GM12878 (cell line): ENCODE data around the gene CENPE. TPM values are rescaled to one million over a fixed set of nuclear protein-coding genes. Genes with fewer than 3 reads are reported as not detected.
"Not testable (repeated sequence)": the region's sequence is repeated elsewhere in the genome, so short reads cannot be mapped to it uniquely, and the experiment has no call there.

Experiments used
- ATAC-seq: fragments of 200-7000 bp; cut with Tn5 transposase; 3 replicates; pipeline ENCODE4 v1.9.1; 2020; ENCODE audit warnings: mild to moderate bottlenecking, moderate library complexity
- BruUV-seq: library from RNA; stranded (reverse); fragments of 400-500 nt; replicated peaks from 2 replicates; lab custom pipeline; 2021; lab: Mats Ljungman, UMichigan
- CTCF ChIA-PET: fragments of 300-600 bp; sonication (Branson Sonifier 250); formaldehyde crosslinking; extraction: SDS; loops from one replicate; lab custom pipeline; 2021; ENCODE audit warnings: inconsistent platforms; lab: Yijun Ruan, JAX
- POLR2A ChIA-PET: fragments of 350-600 bp; formaldehyde crosslinking; extraction: SDS; loops from one replicate; lab custom pipeline; 2021; ENCODE audit warnings: inconsistent platforms; lab: Charles Lee
- RAD21 ChIA-PET: fragments of 300-600 bp; sonication (Branson Sonifier 250); formaldehyde crosslinking; loops from one replicate; lab custom pipeline; 2023; ENCODE audit warnings: antibody characterized with exemption; ENCODE audit not compliant: unreplicated experiment; lab: Charles Lee
- SMC1A ChIA-PET: fragments of 300-600 bp; sonication (Branson Sonifier 250); formaldehyde crosslinking; loops from one replicate; lab custom pipeline; 2023; ENCODE audit not compliant: unreplicated experiment, uncharacterized antibody; lab: Charles Lee
- DNase-seq: peaks from one replicate; pipeline ENCODE4 v3.0.0-alpha.2; 2011; ENCODE audit warnings: low read depth, low spot score
- FAIRE-seq: peaks from 3 replicates; lab custom pipeline; 2011; peaks lifted over from hg19 to GRCh38; lab: Jason Lieb, UNC
- H2AFZ ChIP-seq: 2 replicates; pipeline ENCODE4 v1.6.0; 2011; ENCODE audit warnings: low read depth, low read length, control low read depth; ENCODE audit not compliant: control insufficient read depth
- H3K27ac ChIP-seq: 2 replicates; pipeline ENCODE4 v1.5.1; 2011; ENCODE audit warnings: control low read depth; ENCODE audit not compliant: control insufficient read depth, insufficient read depth
- H3K27me3 ChIP-seq, 2 experiments: replicated peaks in 1 of 2; 2 replicates each; pipeline versions ENCODE4 v1.6.0 to v1.6.1; 2011; ENCODE audit warnings: low read length in 1 of 2; ENCODE audit not compliant: control insufficient read depth in 2 of 2, insufficient read depth in 2 of 2
- H3K36me3 ChIP-seq, 2 experiments: 2 replicates each; pipeline ENCODE4 v1.5.1; 2011; ENCODE audit warnings: low read length in 1 of 2; ENCODE audit not compliant: control insufficient read depth in 2 of 2, insufficient read depth in 2 of 2
- H3K4me1 ChIP-seq: 2 replicates; pipeline ENCODE4 v1.6.1; 2011; ENCODE audit warnings: mild to moderate bottlenecking, low read length, moderate library complexity, mixed read lengths; ENCODE audit not compliant: control insufficient read depth, insufficient read depth
- H3K4me2 ChIP-seq: 2 replicates; pipeline ENCODE4 v1.6.0; 2011; ENCODE audit warnings: control low read depth; ENCODE audit not compliant: control insufficient read depth, insufficient read depth
- H3K4me3 ChIP-seq: fragments of 200-600 bp; sonication (generic); 2 replicates; pipeline ENCODE4 v1.5.1; 2016
- H3K79me2 ChIP-seq: 2 replicates; pipeline ENCODE4 v1.6.0; 2011; ENCODE audit warnings: low read length; ENCODE audit not compliant: control insufficient read depth, insufficient read depth
- H3K9ac ChIP-seq: 2 replicates; pipeline ENCODE4 v1.8.0; 2011; ENCODE audit warnings: low read length, control low read depth, mixed read lengths; ENCODE audit not compliant: control insufficient read depth, insufficient read depth
- H3K9me3 ChIP-seq: replicated peaks from 3 replicates; pipeline ENCODE4 v1.5.1; 2011; ENCODE audit warnings: mild to moderate bottlenecking, low read length; ENCODE audit not compliant: control insufficient read depth, insufficient read depth
- H4K20me1 ChIP-seq: 2 replicates; pipeline ENCODE4 v1.6.0; 2011; ENCODE audit not compliant: control insufficient read depth, insufficient read depth
- CEBPB ChIP-seq, 2 experiments: fragments of 150-350 bp in 1 of 2; IDR thresholded peaks; 2 replicates each; pipeline ENCODE4 v1.6.1; 2012 to 2014; ENCODE audit warnings: low read depth in 2 of 2, low read length in 2 of 2, borderline replicate concordance in 1 of 2, inconsistent platforms in 1 of 2
- CREB1 ChIP-seq: IDR thresholded peaks from 2 replicates; pipeline ENCODE4 v1.6.1; 2012; ENCODE audit warnings: low read depth, mild to moderate bottlenecking, inconsistent platforms
- MYB ChIP-seq: fragments of 150-350 bp; IDR thresholded peaks from 2 replicates; pipeline ENCODE4 v1.6.1; 2014; ENCODE audit warnings: mild to moderate bottlenecking, low read depth, low read length, borderline replicate concordance
- WGBS: methylation state at CpG from one replicate; pipeline ENCODE4 v1.1.6; 2016; ENCODE audit warnings: low lambda C conversion rate; ENCODE audit not compliant: insufficient replicate concordance, insufficient coverage; ENCODE audit errors: missing lambda C conversion rate; 5-methylcytosine and 5-hydroxymethylcytosine counted together
- in situ Hi-C: fragments of 300-500 bp; cut with MboI; formaldehyde crosslinking; loops from 9 replicates; pipeline ENCODE4 v1.14.3; 2018; ENCODE audit warnings: mixed read lengths
- intact Hi-C: fragments of 100-400 bp; cut with micrococcal nuclease; formaldehyde crosslinking; loops from one replicate; pipeline ENCODE4 v1.14.2; 2022; ENCODE audit not compliant: unreplicated experiment
- polyA plus RNA-seq, 11 experiments: library from polyadenylated mRNA; depleted of rRNA in 4 of 11; unstranded in 6 of 11; stranded (reverse) in 5 of 11; fragments of >200 nt; fragmentation: Nextera tagmentation in 4 of 11; fragmentation: Illumina TruSeq in 1 of 11; extraction: Ambion mirVana in 4 of 11; extraction: Trizol in 1 of 11; gene quantifications; 1 replicate in 1 of 11; 2 replicates in 10 of 11; pipeline versions ENCODE4 v1.2.1 to v1.2.3, GENCODE V29; 2011 to 2016; ENCODE audit warnings: inconsistent platforms in 2 of 11, missing spikeins in 2 of 11, low read depth in 1 of 11
- total RNA-seq, 4 experiments: library from RNA; depleted of rRNA in 3 of 4; stranded (reverse); fragments of >200 nt in 3 of 4; fragmentation: Illumina TruSeq in 1 of 4; extraction: Trizol in 1 of 4; gene quantifications; 2 replicates each; pipeline versions ENCODE4 v1.2.1 to v1.2.3, GENCODE V29; 2013 to 2021
- TF ChIP-seq, protein P1 (sequence below): IDR thresholded peaks from 2 replicates; pipeline ENCODE4 v1.6.1; 2012; ENCODE audit warnings: mild to moderate bottlenecking, low read depth, low read length

The CENPE gene
- total and polyA plus RNA-seq, 10 of the 15 experiments (the other 5 are each of a cell fraction or from before 2014, with no cell fraction given) = 10.2 to 53.6 (median 25.2) TPM

GRCh38 chr4:103171006-103171405 is 27.1 kb downstream of the CENPE start (continued):
- TF ChIP-seq CEBPB (IDR thresholded peaks at IDR 0.05; ENCODE audit: borderline replicate concordance in 1 of 2, low read depth in 2 of 2, low read length in 2 of 2) (no peak), CREB1 (no peak), MYB (no peak)
- TF ChIP-seq, protein P1, sequence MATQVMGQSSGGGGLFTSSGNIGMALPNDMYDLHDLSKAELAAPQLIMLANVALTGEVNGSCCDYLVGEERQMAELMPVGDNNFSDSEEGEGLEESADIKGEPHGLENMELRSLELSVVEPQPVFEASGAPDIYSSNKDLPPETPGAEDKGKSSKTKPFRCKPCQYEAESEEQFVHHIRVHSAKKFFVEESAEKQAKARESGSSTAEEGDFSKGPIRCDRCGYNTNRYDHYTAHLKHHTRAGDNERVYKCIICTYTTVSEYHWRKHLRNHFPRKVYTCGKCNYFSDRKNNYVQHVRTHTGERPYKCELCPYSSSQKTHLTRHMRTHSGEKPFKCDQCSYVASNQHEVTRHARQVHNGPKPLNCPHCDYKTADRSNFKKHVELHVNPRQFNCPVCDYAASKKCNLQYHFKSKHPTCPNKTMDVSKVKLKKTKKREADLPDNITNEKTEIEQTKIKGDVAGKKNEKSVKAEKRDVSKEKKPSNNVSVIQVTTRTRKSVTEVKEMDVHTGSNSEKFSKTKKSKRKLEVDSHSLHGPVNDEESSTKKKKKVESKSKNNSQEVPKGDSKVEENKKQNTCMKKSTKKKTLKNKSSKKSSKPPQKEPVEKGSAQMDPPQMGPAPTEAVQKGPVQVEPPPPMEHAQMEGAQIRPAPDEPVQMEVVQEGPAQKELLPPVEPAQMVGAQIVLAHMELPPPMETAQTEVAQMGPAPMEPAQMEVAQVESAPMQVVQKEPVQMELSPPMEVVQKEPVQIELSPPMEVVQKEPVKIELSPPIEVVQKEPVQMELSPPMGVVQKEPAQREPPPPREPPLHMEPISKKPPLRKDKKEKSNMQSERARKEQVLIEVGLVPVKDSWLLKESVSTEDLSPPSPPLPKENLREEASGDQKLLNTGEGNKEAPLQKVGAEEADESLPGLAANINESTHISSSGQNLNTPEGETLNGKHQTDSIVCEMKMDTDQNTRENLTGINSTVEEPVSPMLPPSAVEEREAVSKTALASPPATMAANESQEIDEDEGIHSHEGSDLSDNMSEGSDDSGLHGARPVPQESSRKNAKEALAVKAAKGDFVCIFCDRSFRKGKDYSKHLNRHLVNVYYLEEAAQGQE = no peak

DNA sequence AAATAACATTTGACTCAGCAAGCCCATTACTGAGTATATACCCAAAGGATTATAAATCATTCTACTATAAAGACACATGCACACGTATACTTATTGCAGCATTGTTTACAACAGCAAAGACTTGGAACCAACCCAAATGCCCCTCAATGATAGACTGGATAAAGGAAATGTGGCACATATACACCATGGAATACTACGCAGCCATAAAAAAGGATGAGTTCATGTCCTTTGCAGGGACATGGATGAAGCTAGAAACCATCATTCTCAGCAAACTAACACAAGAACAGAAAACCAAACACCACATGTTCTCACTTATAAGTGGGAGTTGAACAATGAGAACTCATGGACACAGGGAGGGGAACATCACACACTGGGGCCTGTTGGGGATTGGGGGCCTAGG is 28.4 kb downstream of the CENPE start:
- 92% methylated on average over 2 of the region's 2 CpGs for WGBS
- H3K4me2 ChIP-seq, H3K9me3 ChIP-seq, RAD21 ChIA-PET, CTCF ChIA-PET, DNase-seq, in situ Hi-C loops, ATAC-seq, H3K79me2 ChIP-seq, H3K4me3 ChIP-seq, H3K4me1 ChIP-seq, H2AFZ ChIP-seq, BruUV-seq, H4K20me1 ChIP-seq, H3K27me3 ChIP-seq, POLR2A ChIA-PET, SMC1A ChIA-PET, H3K27ac ChIP-seq, H3K9ac ChIP-seq, intact Hi-C loops, FAIRE-seq: not testable (repeated sequence)
- H3K36me3 ChIP-seq = peaks cover 11 to 17% of the 10 kb centered on the region in 2 experiments
